ENCODE results near the gene C1orf141.

- TF ChIP-seq POLR2A (IDR thresholded peaks at IDR 0.05), result no peak
- TF ChIP-seq, protein P1, sequence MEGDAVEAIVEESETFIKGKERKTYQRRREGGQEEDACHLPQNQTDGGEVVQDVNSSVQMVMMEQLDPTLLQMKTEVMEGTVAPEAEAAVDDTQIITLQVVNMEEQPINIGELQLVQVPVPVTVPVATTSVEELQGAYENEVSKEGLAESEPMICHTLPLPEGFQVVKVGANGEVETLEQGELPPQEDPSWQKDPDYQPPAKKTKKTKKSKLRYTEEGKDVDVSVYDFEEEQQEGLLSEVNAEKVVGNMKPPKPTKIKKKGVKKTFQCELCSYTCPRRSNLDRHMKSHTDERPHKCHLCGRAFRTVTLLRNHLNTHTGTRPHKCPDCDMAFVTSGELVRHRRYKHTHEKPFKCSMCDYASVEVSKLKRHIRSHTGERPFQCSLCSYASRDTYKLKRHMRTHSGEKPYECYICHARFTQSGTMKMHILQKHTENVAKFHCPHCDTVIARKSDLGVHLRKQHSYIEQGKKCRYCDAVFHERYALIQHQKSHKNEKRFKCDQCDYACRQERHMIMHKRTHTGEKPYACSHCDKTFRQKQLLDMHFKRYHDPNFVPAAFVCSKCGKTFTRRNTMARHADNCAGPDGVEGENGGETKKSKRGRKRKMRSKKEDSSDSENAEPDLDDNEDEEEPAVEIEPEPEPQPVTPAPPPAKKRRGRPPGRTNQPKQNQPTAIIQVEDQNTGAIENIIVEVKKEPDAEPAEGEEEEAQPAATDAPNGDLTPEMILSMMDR (IDR thresholded peaks at IDR 0.05), result no peak
Measured at GRCh38 chr1:67118646-67119045, 16.1 kb downstream of the C1orf141 start.
